ENCODE measurements around the gene PEAK3.

Gene PEAK3

DNA sequence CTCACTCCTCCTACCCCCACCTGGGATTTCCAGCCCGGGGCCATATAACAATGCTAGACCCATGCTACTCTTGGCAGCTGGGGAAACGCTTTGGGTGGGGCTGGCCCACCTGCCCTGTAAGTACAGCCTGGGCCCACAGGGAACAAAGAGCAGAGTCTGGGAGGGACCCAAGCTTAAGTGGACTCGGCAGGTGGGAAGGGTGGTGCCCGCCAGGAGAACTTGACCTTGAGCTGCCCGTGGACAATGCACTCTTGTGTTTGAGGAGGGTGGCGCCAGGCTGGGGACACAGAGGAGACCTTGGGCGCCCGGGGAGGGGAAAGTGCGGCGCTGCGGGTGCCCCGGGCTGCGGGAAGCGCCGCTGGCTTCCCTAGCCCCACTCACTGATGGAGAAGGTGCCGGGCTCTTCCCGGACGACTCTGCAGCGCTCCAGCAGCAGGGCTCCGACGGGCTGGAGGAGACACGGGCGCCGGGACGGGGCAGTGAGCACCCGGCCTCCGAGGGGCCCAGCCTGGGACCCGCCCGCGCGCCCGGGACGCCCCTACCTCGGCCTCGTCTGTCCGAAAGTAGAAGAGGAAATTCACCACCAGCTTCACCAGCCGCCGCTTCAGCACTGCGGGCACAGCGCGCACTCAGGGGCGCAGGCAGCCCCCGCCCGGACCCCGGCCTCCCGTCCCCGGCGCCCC, 46.5 kb downstream of the PEAK3 start:
- DNase-seq, result no peak

DNA sequence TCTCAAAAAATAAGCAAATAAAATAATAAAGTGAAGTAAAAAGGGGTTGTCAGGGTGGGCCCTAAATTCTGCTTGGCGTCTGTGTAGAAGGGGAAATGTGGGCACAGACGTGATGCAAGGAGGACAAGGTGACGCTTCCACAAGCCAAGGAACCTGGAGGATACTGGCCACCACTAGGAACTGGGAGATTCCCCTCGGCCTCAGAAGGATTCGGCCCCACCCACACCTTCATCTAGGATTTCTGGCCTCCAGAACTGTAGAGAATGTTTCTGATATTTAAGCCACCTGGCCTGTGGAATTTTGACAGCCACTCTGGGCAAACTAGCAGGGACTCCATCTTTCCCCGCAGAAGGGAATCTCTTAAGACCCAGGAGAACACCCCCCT, 47.0 kb downstream of the PEAK3 start:
- no peak for DNase-seq

DNA sequence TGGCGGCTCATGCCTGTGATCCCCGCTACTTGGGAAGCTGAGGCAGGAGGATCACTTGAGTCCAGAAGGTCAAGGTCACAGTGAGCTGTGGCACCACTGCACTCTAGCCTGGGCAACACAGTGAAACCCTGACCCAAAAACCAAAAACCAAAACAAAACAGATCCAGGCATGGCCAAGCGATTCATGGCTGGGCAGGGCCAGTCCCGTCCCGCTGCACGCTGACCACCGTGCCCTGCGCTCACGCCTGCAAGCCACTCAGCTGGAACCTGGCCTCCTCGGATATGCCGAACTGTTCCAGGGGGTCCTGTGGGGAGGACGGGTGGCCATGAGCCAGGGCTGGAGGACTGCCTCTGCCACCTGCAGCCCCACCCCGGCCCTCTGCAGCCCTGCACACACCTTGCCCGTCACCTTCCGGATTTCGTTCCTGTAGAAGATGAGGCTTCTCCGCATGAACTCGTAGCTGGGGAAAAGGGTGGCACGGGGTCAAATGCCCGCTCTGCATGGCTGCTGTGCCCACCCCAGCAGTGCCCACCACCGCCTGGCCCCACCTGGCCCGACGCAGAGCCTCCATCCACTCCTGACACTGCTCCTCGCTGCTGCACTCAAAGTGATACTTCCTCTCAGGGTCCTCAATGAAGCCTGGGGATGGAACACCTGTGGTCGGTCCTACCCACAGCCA, 48.2 kb downstream of the PEAK3 start:
- DNase-seq, result no peak

DNA sequence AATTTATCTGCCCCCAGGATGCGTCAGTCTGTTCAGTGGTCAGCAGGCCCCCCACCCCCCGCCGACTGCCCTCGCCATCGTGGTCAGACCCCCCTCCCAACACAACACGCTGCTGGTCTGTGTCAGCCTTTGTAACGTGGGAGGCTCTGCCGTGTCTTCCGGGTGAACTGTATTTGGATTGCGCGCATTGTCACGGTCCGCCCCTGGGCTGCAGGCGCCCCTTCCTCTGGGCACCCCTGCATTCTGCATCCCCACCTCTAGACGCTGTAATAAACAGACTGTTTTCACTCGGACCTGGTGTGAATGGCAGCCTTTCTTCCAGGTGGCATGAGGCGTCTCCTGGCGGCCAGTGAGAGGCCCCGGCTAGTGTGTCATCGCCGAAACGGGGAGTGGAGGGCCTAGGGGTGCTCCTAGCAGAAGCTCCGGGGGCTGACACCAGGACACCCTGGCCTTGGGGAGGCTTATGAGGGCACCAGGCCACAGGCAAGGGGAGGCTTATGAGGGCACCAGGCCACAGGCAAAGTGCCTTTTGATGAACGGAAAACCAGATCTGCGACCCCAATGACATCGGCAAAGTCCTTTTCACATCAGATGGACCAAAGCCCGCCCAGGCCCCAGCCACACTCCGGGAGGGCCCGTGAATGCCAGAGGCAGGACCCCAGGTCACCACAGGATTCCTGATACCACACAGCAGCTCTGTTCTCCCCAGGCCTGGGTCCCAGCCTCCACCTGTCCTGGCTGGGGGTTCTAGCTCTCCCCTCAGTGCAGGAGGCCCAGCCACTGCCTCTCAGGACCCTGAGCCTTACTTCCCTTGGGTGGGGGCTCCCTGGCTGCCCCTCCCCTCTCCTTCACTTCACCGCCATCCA, 49.5 kb downstream of the PEAK3 start:
- no peak for DNase-seq

DNA sequence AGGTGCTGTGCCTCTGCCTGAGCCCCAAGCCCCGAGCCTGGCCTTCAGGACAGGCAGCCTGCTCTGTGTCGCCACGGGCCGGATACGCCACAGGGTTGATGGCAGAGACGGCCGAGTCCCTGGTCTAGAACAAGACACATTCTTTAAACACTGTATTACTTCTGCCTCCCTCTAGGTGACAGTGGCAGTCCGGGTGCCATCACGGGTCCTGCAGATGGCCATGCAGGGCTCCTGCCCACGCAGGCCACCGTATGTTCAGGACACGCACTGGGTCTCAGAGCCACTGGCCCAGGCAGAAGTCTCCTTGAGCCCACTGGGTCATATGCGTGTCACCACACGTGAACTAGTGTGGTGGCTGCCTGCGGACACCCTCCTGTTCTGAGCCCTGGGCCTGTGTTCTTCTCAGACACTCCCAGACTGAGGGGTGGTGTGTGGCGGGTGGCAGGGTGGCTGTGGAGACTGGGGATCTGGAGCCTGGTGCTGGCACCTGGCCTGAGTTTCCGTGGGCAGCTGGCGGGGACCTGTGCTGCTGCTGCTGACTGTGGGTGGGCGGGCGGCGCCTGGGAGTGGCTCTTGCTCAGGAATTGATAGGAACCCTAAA, 50.3 kb downstream of the PEAK3 start:
- no peak for DNase-seq

DNA sequence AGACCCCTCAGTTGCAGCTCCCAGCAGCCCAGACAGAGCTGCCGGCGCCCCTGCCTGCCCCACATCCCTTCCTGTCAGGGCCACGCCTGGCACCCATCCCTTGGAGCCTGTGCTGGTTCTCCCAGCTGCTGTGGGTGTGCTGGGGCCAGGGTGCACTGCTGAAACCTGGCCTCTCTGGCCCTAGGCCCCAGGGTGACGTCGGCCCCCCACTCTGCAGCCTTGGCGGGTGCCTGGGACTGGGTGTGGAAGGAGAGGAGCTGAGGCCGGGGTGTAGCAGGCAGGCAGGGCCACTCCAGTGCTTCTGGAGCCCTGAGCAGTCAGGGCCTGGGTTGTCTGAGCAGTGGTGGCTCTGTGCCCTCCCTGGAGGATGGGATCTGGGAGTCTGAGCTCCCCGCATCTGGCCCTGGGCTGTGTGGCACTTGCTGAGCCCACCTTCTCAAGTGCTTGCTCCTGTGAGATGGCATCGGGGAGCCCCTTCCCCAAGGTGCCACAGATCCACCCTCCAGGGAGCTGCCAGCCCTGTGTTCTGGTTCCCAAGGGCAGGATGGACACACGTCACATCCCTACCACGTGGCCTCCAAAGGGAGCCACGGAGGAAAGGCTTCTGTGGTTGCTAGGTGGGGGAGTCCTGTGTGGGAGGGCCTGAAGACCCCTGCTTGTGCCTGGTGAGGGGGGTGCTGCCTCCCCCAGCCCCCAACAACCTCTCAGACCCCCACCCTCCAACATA, 51.0 kb downstream of the PEAK3 start:
- DNase-seq, result no peak

DNA sequence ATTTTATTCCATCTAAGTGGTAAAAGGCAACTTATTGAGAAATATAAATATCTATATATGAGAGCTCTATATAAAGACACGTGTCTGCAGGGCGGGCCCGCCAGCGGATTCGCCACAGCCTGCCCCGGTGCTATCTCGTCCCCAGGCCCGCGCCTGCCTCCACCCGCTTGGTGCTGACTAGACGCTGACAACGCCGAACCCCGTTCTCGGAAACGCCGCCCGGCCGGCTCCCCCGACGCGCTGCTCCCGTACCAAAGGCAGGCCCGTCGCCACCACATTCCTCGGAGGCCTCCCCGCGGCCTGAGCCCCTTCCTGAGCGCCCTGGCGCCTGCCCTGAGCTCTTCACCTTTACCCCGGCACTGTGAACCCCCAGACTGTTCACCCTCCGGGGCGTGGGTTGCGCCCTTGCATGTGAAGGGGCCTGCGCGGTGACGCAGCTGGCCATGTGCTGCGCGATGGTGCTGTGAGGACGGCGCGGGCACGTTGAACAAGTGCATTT, 51.9 kb downstream of the PEAK3 start:
- DNase-seq, result no peak

DNA sequence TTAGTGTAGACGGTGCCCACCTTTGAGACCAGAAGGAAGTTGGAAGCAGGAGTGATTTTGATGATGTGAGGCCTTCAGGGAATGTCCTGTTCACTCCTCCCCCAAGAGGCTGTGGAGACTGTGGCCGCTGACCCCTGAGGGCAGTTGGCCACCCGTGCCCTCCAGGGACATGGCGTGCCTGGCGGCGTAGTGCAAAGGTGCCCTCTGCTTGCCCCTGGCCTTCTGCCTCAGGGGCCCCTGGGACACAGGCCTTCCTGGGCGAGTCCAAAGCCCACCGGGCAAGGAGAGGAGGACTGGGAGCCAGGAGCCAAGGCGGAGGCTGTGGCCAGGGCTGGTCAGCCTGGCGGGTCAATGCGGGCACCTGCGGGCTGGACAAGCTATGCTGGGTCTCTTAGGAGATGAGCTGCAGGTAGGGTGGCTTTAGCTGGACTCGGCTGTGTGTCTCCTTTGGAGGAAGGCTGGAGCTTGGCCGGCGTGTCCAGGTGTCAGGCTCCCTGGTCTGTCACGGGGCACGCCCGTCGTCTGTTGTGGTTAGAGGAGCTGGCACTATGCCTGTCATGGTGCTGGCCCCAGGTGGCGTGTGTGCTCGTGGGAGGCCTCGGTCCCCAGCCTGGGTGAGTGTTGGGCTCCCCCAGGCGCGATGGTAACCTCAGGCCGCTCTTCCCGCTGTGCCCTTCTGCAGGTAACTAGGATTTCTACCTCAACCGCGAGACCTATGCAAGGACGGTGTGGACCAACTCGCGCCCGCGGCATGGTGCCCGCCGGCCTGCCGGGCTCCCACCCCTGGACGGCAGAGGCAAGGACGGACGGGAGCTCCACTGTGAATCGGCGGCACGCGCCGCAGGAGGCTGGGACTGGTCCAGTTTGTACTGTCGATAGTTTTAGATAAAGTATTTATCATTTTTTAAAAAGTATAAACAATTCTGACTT, 52.6 kb downstream of the PEAK3 start:
- no peak for DNase-seq

DNA sequence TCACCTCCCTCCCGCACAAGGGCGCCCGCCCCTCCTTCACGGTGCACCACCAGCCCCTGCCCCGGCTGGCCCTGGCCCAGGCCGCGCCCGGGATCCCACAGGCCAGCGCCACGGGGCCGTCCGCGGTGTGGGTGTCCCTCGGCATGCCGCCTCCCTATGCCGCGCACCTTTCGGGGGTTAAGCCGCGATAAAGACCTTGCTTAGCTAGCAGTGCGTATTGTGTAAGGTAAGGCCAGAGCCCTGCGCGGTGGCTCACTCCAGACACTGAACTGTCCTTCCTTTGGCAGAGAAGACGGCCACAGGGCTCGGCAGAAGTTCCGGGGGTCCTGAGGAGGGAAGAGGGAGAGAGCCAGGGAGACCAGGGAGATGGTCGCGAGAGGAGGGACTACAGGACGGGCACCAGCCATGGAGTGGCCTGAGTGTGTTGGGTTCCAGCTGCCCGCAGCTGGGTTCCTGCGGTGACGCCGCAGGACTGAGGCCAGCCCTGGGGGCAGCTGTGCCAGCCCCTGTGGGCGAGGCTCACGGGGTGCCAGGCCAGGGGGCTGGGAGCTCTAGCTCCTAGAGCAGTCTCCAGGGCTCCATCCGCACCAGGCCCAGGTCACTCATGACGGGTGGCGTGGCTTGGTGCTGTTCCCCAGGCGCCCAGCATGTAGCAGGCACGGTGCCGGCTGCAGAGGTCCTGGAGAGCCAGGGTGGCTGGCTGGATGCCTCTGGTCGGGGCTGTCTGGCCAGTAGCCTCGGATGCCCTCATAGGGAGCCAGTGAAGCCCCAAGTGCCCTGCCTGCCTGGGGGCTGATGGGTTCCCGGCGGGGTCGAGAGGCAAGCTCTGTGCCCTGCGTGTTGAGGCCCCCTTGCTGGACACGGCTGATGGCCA, 53.6 kb downstream of the PEAK3 start:
- no peak for DNase-seq

DNA sequence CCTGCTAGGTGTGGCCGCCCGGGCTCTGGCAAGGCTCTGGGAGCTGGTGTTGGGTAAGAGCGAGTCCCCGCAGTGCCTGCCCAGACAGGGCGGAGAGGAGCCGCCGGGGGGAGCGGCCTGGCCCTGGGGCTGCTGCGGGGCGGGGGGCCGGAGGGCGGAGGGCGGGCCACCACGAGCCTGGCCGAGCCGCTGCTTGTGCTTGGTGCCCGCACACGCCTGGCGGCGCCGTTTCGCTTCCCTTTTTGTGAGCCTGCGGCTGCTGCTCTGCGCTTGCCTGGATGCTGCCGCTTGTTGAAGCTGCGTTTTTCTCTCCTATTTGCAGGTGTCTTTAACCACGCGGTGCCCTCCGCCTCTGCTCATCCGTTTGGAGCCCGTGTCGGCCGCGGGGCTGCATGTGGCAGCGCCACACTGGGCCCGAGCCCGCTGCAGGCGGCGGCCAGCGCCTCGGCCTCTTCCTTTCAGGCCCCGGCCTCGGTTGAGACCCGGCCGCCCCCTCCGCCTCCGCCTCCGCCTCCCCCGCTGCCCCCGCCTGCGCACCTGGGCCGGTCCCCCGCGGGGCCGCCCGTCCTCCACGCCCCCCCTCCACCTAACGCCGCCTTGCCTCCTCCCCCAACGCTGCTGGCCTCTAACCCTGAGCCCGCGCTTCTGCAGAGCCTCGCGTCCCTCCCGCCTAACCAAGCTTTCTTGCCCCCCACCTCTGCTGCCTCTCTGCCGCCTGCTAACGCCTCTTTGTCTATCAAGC, 54.4 kb downstream of the PEAK3 start:
- no peak for DNase-seq

DNA sequence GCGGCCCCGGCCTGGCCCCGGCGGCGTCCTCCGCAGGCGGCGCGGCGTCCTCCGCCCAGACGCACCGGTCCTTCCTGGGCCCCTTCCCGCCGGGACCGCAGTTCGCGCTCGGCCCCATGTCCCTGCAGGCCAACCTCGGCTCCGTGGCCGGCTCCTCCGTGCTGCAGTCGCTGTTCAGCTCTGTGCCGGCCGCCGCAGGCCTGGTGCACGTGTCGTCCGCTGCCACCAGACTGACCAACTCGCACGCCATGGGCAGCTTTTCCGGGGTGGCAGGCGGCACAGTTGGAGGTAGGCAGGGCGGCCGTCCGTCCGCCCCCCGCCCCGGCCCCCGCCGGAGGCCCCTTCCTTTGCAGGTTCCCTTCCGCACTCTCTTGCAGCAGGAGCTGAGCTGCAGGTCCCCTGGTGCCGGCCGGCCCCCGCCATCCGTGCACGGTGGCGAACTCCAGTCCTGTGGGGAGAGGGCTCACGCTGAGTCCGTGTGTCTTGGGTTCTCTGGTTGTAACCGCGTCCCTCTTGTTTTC, 55.1 kb downstream of the PEAK3 start:
- no peak for DNase-seq

DNA sequence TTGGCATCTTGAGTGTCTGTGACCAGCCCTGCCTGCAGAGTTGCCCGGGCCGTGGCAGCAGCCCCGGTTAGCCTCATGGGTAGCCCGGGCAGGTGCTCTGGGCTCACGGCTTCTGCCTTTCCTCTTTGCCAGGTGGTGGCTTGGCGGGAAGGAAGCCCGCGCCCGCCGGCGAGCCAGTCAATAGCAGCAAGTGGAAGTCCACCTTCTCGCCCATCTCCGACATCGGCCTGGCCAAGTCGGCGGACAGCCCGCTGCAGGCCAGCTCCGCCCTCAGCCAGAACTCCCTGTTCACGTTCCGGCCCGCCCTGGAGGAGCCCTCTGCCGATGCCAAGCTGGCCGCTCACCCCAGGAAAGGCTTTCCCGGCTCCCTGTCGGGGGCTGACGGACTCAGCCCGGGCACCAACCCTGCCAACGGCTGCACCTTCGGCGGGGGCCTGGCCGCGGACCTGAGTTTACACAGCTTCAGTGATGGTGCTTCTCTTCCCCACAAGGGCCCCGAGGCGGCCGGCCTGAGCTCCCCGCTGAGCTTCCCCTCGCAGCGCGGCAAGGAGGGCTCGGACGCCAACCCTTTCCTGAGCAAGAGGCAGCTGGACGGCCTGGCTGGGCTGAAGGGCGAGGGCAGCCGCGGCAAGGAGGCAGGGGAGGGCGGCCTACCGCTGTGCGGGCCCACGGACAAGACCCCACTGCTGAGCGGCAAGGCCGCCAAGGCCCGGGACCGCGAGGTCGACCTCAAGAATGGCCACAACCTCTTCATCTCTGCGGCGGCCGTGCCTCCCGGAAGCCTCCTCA, 55.7 kb downstream of the PEAK3 start:
- no peak for DNase-seq

DNA sequence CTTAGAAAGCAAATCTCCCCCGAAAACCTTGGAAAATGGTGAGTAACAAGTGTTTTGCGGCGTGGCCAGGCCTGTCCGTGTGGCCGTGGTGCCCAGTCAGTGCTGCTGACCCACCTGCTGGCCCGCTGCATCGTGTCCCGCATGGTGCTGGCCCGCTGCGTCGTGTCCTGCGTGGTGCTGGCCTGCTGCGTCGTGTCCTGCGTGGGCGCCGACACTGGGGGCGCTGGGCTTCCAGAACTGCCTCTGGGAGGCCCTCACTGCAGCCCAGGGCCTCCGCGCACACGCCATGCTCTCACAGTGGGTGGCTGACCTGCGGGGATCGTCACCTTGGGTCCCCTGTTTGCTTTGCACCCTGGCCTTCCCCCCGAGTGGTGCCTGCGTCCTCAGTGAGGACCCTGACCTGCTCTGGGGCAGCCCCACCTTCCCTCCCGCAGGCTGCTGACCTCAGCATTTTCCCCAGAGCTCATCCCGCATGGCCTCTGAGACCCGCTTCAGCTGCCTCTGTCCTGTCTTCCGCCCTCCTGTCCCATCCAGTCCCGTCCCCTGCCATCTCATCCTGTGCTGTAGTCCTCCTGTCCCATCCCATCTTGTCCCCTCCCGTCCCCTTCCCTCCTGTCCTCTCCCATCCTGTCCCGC, 56.4 kb downstream of the PEAK3 start:
- no peak for DNase-seq

DNA sequence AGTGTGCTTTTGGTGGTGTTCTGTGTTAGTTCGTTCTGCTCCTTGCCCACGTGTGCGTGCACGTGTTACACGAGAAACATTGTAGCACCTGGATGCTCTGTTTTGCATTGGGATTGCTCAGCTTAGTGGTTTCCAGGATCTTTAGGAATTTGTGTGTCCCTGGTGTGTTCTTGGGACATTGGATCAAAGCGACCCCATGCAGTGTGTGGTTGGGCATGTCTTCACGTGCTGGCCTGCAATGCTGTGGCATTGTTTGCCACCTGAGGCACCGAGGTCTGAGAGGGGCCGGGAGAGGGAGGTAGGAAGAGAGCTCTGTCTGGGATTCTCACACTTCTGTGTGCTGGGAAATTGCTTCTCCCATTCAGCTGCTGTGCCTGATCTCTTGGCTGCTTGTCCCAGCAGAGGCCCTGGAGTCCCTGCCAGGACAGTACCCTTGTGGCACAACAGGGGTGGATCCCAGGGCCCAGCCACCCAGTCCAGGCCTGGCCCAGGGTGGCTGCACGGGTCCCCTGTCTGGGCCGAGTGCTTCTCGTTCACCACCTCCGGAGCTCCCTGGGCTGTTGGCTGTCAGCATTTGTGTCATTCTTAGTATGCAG, 57.1 kb downstream of the PEAK3 start:
- no peak for DNase-seq
